GM03348 (cell line): ENCODE results near the gene UGT1A5.
"Not testable (repeated sequence)": the region's sequence is repeated elsewhere in the genome, so short reads cannot be mapped to it uniquely, and the experiment has no call there.

Experiments used
- DNase-seq: peaks from one replicate; pipeline ENCODE4 v3.0.0; 2012; ENCODE audit warnings: low spot score

The UGT1A5 gene

GRCh38 chr2:233693963-233694362, 18.7 kb upstream of the UGT1A5 start:
- DNase-seq = no peak

GRCh38 chr2:233698740-233699139, 14.0 kb upstream of the UGT1A5 start:
- no peak for DNase-seq

GRCh38 chr2:233699424-233700027, 13.2 kb upstream of the UGT1A5 start:
- no peak for DNase-seq

- peak; percentile 17 for DNase-seq
Measured at GRCh38 chr2:233700028-233700635, 12.6 kb upstream of the UGT1A5 start.

- DNase-seq = not testable (repeated sequence)
Measured at GRCh38 chr2:233700842-233701241, 11.9 kb upstream of the UGT1A5 start.

- no peak for DNase-seq
Measured at GRCh38 chr2:233702238-233702637, 10.5 kb upstream of the UGT1A5 start.

GRCh38 chr2:233705911-233706506, 6.7 kb upstream of the UGT1A5 start:
- peak; percentile 19 for DNase-seq

- DNase-seq = peak; percentile 32
Measured at GRCh38 chr2:233706720-233707119, 6.0 kb upstream of the UGT1A5 start.

GRCh38 chr2:233707940-233708644, 4.6 kb upstream of the UGT1A5 start:
- peak; percentile 16 for DNase-seq

- DNase-seq = no peak
Measured at GRCh38 chr2:233708942-233709341, 3.8 kb upstream of the UGT1A5 start.

- peak; percentile 89 for DNase-seq
Measured at GRCh38 chr2:233711312-233712008, 1.2 kb upstream of the UGT1A5 start.

- no peak for DNase-seq
Measured at GRCh38 chr2:233713262-233713615, 532 bp downstream of the UGT1A5 start.

- DNase-seq = no peak
Measured at GRCh38 chr2:233714121-233714520, 1.4 kb downstream of the UGT1A5 start.

- DNase-seq = no peak
Measured at GRCh38 chr2:233718552-233718951, 5.8 kb downstream of the UGT1A5 start, which contains the start of gene UGT1A4. UGT1A4 (plus strand) TSS chr2:233718736; CDS start chr2:233718821, 85 bp downstream.

- no peak for DNase-seq
Measured at GRCh38 chr2:233728723-233729301, 16.1 kb downstream of the UGT1A5 start, which contains the start of gene UGT1A3. UGT1A3 (plus strand) TSS chr2:233729042; CDS start chr2:233729127, 85 bp downstream.

- not testable (repeated sequence) for DNase-seq
Measured at GRCh38 chr2:233736868-233737653, 24.4 kb downstream of the UGT1A5 start.

GRCh38 chr2:233740870-233741269, 28.2 kb downstream of the UGT1A5 start:
- DNase-seq = no peak

GRCh38 chr2:233743464-233744259, 31.0 kb downstream of the UGT1A5 start:
- no peak for DNase-seq

GRCh38 chr2:233745073-233745755, 32.5 kb downstream of the UGT1A5 start:
- no peak for DNase-seq

GRCh38 chr2:233745838-233746237, 33.1 kb downstream of the UGT1A5 start:
- not testable (repeated sequence) for DNase-seq
